Glomerular visceral epithelial cell (primary cell): ENCODE data around the gene OR52B6.
"Not testable (repeated sequence)": the region's sequence is repeated elsewhere in the genome, so short reads cannot be mapped to it uniquely, and the experiment has no call there.

ENCODE experiments used
- DNase-seq: peaks from one replicate; pipeline ENCODE4 v3.0.0-alpha.2; 2016; ENCODE audit errors: extremely low spot score

OR52B6 gene

GRCh38 chr11:5580577-5580976 is at the start of gene OR52B6:
Gene OR52B6, plus strand, starts transcription at chr11:5580877. Its CDS starts 0 bp downstream, at chr11:5580877.
- DNase-seq: no peak

DNA sequence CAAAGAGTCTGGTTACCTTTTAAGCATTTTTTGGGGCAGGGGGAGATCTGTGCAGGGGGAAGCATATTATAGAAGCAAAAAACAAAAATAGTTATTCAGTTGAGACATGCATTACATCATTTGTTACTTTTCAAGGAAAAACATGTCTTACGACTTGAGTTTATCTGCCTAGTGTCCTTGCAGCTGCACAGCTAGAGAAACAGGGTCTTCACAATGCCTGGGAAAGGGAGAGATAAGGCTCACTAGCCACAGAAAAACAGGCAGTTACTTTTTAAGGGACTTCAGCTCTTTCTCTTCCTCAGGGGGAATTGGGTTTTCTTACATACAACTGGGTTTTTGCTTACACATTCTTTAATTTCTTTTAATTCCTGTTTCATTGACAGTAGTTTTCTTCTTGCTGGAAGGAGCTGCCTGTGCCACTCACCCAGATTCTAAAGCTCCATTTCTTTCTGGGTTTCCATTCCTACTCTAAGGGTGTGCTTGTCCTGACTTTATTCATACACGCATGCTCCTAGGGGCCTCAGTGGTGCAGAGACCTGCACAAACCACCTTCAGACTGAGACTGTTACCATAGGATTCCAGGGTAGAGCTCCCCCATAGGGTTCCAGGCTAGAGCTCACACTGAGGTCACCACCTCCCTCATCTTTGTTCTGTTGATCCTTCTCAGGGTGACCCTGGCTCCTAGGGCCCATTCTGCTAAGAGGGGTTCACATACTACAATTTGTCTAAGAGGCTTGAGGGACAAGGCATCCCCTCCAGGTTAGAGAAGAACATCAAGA is 49.4 kb upstream of the OR52B6 start:
- no peak for DNase-seq

GRCh38 chr11:5534046-5534445 is 46.6 kb upstream of the OR52B6 start:
- DNase-seq: no peak

DNA sequence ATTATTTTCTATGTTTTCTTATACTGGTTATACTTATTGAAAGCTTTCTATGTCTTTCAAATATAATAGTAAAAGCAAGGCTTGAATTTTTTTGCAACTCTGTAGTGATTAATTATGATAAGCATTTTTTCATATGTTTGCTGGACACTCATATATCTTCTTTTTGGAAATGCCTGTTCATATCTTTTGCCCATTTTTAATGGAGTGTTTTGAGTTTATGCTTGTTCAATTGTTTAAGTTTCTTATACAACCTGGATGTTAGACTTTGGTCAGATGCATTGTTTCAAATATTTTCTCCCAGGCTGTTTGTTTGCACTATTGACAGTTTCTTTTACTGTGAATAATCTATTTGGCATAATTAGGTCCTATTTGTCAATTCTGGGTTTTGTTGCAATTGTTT is 44.2 kb upstream of the OR52B6 start:
- DNase-seq: no peak

DNA sequence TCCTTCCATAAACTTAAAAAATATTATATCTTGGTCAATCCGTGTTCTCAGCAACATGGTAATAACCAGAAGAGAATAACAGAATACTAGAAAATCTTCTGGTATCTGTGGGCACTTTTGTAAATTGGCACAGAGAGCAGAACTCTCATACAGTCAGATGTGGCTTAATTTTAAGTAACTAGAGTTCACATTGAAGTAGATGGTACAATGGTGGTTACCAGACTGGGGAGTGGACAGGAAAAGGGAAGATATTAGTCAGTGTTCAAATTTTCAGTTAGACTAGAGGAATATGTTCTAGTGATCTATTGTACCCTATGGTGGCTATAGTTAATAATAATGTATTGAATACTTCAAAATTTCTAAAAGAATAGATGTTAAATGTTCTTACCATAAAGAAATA is 39.2 kb upstream of the OR52B6 start:
- no peak for DNase-seq

DNA sequence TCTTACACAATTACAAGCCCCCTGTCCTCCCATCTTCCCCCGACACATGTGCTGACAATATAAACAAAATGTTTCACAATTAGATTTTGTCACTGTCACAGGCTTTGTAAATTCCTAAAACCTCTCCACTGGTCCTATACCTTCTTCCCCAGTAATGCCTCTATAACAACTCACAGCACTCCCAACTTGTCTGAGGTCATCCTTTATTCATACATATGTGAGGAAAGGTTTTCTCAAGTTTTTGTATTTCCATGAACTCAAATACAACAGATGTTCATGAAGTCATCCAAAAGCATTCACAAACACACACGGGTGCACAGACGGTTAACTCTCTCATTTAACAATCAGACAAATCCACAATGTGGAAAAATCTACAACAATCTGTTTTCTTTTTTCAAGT is 34.2 kb upstream of the OR52B6 start:
- DNase-seq: peak; percentile 26

DNA sequence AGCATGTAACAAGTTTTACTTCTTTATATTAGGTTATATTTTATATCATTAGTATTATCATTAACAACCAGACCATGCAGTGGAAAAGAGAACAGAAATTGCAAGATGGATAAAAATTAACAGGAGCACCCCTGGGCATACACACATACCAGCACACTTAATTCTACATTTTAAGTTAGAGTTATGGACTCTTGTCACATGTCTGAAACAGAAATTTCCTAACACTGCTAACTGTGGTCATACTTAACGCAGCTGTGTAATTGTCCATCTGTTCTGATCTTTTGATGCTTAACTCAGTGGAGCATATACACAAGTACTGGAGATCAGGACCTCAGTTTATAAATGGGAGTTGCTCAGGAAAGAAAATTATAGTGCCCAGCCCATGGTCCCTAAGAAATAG is 32.7 kb upstream of the OR52B6 start:
- DNase-seq: no peak

DNA sequence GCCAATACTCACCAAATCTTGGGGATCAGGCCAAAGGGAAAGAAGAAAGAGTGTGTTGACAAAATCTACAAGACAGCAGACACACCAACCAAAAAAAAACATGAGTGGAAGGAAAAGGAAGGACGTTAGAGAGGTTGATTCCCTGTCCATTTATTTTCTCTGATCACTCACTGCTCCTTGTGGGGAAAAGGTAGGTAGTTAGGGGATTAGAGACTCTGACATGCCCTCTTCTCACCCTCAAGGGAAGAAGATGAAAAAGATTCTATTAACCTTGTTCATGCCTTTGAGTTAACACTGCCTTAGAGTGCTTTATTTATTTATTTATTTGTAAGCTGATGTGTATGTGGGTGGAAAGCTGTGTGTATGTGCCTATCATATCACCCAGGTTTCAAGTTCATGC is 32.2 kb upstream of the OR52B6 start, which contains the start of gene OR52H1:
Gene OR52H1 (minus strand): TSS at position 101 of the 400 bp plus-strand sequence. CDS start 3,035 bp downstream, outside the sequence.
- no peak for DNase-seq

DNA sequence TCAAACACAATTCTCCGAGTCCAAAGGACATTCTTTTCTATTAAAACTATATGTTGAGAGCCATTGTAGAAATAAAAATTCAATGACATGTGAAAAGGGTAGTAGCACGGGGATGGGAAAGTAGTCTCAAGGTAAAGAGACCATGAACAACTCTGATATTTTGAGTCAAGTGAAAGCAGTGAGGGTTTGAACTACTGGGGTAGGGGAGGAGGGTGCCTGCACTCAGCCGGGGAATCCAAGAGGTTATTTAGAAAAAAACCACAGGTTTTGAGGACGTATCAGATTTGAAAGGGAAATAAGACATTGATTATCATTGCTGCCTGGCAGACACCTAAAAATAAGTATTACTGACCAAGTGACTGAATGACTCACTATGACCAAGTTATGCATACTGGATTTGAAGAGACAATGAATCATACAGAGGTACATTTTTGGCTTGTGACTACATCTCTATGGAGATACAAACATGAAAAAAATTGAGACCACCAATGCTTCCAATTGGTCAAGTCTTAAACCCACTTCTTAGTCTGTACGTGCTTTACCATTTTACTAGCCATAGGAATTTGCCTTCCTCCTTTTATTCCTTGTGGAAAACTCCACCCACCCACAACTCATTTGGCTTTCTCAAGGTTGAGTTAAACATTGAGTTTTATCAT is 30.1 kb upstream of the OR52B6 start:
- peak; percentile 77 for DNase-seq

DNA sequence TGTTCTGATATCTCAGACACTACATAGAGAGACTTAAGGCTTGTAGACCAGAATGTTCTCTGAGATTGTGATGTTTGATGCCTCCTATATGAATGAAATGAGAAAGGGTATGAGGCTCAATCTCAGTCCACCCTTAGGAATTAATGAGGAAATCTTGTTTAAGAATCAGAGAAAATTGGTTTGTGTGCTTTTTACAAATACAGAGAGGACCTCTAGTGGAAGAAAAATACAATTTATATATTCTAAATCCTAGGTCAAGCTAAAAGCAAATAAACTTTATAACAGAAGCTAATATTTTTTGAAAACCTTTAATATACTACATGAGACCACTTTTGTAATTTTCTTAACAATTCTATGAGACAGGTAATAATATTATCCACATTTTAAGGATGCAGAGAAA is 27.3 kb upstream of the OR52B6 start:
- no peak for DNase-seq

DNA sequence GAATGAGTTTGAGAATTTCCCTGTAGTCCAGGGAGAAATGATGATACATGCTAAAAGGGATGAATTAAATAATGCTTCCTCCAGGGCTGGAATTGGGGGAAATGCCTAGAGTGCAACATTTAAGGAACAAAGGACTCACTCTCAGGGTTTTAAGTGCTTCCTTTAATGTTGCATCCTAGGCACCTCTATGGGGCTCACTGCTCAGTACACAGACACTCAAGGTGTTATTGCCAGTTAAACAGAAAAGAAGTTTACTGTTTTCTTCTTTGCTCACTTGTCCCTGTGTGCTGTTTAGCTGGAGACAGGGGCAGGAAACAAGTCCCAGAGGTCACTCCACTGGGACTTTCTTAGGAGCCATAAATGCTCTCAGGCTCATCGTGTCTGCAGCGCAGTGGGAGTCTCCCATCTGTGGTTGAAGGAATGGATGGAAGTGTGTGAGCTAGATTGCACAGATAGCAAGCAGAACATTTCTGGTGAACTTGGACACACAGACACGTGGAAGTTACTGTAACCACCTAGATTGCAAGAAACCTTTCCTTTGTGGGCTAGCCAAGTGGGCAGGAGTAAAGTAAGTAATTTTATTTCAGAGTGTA is 24.0 kb upstream of the OR52B6 start:
- no peak for DNase-seq

DNA sequence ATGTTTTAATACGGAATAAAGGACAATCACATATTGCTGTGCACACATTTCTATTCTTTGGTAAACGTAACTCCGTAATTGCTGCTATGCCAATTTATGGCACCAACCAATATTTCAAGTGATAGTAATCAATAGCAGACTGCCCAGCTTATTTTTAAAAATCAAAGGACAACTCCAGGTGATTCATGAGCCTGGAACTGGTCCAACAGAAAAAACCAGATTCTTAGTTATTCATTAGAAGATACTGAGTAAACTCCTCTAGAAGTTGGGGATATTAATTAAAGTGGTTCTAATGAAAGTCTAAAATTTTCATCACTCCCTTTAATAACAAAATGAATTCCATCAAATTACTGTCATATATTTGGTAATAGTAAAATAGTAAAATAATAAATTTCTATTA is 22.9 kb upstream of the OR52B6 start:
- no peak for DNase-seq

GRCh38 chr11:5564259-5565019 is 16.2 kb upstream of the OR52B6 start:
- peak; percentile 9 for DNase-seq

DNA sequence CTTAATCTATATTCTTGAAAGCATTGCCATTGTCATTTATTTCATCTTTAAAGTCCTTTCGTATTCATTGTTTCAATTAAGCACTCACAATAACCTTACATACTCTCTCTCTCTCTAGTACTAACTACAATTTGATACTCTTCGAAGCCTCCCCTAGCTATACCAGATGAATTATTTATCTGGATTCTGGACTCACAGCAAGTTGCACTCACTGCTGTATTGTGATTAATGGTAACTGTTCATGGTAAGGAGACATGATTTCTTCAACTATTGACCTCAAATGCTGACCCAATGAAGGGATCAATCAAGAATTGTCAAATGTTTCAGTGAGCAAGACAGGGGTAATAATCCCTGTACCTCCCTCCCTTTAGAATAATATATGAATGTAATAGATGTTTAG is 6.0 kb upstream of the OR52B6 start:
- DNase-seq: no peak

DNA sequence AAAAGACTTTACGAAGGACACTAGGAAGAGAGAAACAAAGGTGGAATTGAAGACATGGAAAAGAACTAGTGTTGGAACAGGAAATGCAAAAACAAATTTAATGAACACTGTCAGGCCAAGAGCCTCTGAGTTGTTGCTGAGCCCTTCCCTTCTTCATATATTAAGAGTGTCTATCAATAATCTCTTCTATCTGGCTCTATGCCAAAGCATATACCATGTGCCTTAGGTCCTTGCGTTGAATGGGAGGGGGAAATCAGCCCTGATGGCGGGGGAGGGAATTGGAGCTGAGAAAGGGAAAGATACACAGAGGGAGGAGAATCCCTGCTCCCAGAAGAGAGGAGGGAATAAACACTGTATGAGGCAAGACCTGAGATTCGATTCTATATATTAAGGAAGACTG is 5.5 kb upstream of the OR52B6 start:
- no peak for DNase-seq

- no peak for DNase-seq
Measured at GRCh38 chr11:5577101-5577500, 3.6 kb upstream of the OR52B6 start.

GRCh38 chr11:5581014-5581413 is 337 bp downstream of the OR52B6 start:
- DNase-seq: no peak

- DNase-seq: not testable (repeated sequence)
Measured at GRCh38 chr11:5584458-5584857, 3.8 kb downstream of the OR52B6 start.

- DNase-seq: not testable (repeated sequence)
Measured at GRCh38 chr11:5589906-5590305, 9.2 kb downstream of the OR52B6 start.

GRCh38 chr11:5591613-5592012 is 10.9 kb downstream of the OR52B6 start:
- peak; percentile 27 for DNase-seq

DNA sequence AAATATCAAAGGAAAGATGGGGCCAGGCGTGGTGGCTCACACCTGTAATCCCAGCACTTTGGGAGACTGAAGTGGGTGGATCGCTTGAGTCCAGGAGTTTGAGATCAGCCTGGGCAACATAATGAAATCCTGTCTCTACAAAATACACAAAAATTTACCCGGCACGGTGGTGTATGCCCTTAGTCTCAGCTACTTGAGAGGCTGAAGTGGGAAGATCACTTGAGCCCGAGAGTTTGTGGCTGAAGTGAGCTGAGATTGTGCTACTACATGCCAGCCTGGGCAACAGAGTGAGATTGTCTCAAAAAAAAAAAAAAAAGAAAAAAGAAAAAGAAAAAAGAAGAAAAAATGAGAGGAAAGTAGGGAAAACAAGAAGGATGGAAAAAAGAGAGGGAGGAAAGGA is 11.9 kb downstream of the OR52B6 start:
- no peak for DNase-seq

- no peak for DNase-seq
Measured at GRCh38 chr11:5593146-5593545, 12.5 kb downstream of the OR52B6 start.
